Vagina (tissue), 2 donors: ENCODE measurements around the gene ZFHX3. TPM values are rescaled to one million over a fixed set of nuclear protein-coding genes. Genes with fewer than 3 reads are reported as not detected.

ENCODE experiments used
- DNase-seq, 2 donors: peaks; one replicate each; pipeline ENCODE4 v3.0.0-alpha.2; 2017; ENCODE audit errors: extremely low spot score in 2 of 2
- H3K27ac ChIP-seq: fragments of 200-600 bp; sonication (generic); one replicate; pipeline ENCODE4 v1.5.1; 2019
- H3K27me3 ChIP-seq: fragments of 200-600 bp; sonication (generic); one replicate; pipeline ENCODE4 v1.5.1; 2019
- H3K36me3 ChIP-seq, 2 donors: fragments of 200-600 bp; sonication (generic); one replicate each; pipeline ENCODE4 v1.5.1; 2017 to 2019
- H3K4me1 ChIP-seq: fragments of 200-600 bp; sonication (generic); one replicate; pipeline ENCODE4 v1.5.1; 2019
- H3K4me3 ChIP-seq, 2 donors: fragments of 200-600 bp; sonication (generic); 1 replicate in 1 of 2; 2 replicates in 1 of 2; pipeline ENCODE4 v1.5.1; 2016 to 2019
- H3K9me3 ChIP-seq: fragments of 200-600 bp; sonication (generic); one replicate; pipeline ENCODE4 v1.5.1; 2019
- POLR2A ChIP-seq, 2 donors: fragments of 450-650 bp; IDR thresholded peaks; one replicate each; pipeline ENCODE4 v1.6.1; 2017; ENCODE audit warnings: antibody characterized with exemption in 2 of 2, mild to moderate bottlenecking in 2 of 2, moderate library complexity in 2 of 2
- POLR2AphosphoS5 ChIP-seq, 2 donors: sonication (generic); formaldehyde crosslinking; IDR thresholded peaks; one replicate each; pipeline ENCODE4 v1.9.0; 2017; ENCODE audit warnings: antibody characterized with exemption in 2 of 2, mild to moderate bottlenecking in 2 of 2, low read depth in 1 of 2; ENCODE audit not compliant: insufficient read depth in 1 of 2
- intact Hi-C: fragments of 100-400 bp; cut with DNase I; formaldehyde crosslinking; loops from one replicate; pipeline ENCODE4 v1.15.1; 2023
- total RNA-seq: library from RNA; depleted of rRNA; stranded (reverse); fragments of >200 nt; gene quantifications from one replicate; pipeline ENCODE4 v1.2.3, GENCODE V29; 2016
- TF ChIP-seq, protein P1 (sequence below), 3 experiments: fragments of 450-650 bp in 2 of 3; fragments of 200-600 bp in 1 of 3; sonication (generic) in 1 of 3; IDR thresholded peaks; one replicate each; pipeline ENCODE4 v1.5.1; 2017 to 2019; ENCODE audit warnings: antibody characterized with exemption in 3 of 3, mild to moderate bottlenecking in 2 of 3, moderate library complexity in 2 of 3

Gene ZFHX3
- total RNA-seq, 1 donor from 2014 or later = 28.0 TPM

DNA sequence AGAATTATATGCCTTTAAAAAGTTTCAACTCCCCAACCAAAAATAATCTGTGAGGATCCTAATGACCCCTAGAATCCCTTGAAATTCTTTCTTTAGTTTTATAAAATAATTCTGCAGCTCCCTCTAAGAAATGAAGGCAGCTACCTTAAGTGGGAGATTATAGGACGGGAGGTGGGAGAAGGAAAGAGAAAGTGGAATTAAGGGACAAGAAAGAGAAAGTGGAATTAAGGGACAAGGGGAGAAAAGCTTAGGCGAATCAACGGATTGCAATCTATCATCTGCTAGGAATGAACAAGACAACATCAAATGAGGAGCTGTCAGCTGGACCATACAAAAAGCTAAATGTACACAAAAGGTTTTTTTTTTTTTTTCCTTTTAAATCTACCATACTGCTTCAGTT is 262.0 kb downstream of the ZFHX3 start:
- no peak for TF ChIP-seq POLR2A (IDR thresholded peaks at IDR 0.05)
- TF ChIP-seq POLR2AphosphoS5 (IDR thresholded peaks at IDR 0.05; ENCODE audit: insufficient read depth in 1 of 2, low read depth in 1 of 2) = no peak
- TF ChIP-seq, protein P1, sequence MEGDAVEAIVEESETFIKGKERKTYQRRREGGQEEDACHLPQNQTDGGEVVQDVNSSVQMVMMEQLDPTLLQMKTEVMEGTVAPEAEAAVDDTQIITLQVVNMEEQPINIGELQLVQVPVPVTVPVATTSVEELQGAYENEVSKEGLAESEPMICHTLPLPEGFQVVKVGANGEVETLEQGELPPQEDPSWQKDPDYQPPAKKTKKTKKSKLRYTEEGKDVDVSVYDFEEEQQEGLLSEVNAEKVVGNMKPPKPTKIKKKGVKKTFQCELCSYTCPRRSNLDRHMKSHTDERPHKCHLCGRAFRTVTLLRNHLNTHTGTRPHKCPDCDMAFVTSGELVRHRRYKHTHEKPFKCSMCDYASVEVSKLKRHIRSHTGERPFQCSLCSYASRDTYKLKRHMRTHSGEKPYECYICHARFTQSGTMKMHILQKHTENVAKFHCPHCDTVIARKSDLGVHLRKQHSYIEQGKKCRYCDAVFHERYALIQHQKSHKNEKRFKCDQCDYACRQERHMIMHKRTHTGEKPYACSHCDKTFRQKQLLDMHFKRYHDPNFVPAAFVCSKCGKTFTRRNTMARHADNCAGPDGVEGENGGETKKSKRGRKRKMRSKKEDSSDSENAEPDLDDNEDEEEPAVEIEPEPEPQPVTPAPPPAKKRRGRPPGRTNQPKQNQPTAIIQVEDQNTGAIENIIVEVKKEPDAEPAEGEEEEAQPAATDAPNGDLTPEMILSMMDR (IDR thresholded peaks at IDR 0.05) = no peak
- no peaks in the 10 kb centered on the region for H3K36me3 ChIP-seq
- peak overlapping the region in 1 of 2 donors; percentile 16 for H3K4me3 ChIP-seq
- H3K9me3 ChIP-seq = no peaks in the 10 kb centered on the region
- DNase-seq = no peak
- H3K27me3 ChIP-seq = no peaks in the 10 kb centered on the region
- no peak overlapping the region for H3K27ac ChIP-seq
- intact Hi-C loops = no loop called here
- H3K4me1 ChIP-seq = peaks cover 25% of the 10 kb centered on the region

GRCh38 chr16:72785171-72785570 is 262.8 kb downstream of the ZFHX3 start:
- H3K36me3 ChIP-seq = no peaks in the 10 kb centered on the region
- no peak overlapping the region for H3K4me3 ChIP-seq
- H3K9me3 ChIP-seq = no peaks in the 10 kb centered on the region
- H3K4me1 ChIP-seq = peaks cover 25% of the 10 kb centered on the region
- peak in 1 of 2 donors; percentile 13 for DNase-seq
- no peaks in the 10 kb centered on the region for H3K27me3 ChIP-seq
- intact Hi-C loops = no loop called here
- TF ChIP-seq POLR2A (IDR thresholded peaks at IDR 0.05) = no peak
- H3K27ac ChIP-seq = no peak overlapping the region

DNA sequence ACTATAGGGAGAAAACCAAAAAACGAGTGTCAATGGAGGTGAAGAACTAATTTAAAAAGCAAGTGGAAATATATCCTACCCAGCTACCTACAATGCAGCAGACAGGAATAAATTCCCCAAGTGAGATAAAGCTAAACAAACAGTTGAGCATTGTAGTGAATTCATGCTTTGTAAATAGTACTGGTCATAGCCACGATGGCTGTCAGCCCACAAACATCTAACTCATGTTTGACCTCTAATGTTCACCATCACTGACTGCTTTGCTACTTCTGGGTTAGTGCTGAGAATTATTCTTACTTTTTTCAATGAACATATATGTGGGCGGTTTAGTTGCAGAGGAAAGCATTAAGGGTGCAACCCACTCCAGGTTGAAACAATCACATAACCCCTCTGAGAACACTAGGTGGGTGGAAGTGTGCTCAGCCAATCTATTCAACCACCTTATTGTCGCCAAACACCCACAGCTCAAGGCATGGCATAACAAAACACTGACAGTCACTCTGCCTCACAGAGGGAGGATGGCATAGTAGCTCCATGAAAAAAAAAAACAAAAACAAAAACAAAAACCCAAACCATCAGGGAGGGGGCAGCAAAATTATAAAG is 264.1 kb downstream of the ZFHX3 start:
- TF ChIP-seq POLR2AphosphoS5 (IDR thresholded peaks at IDR 0.05; ENCODE audit: insufficient read depth in 1 of 2, low read depth in 1 of 2) (no peak), POLR2A (IDR thresholded peaks at IDR 0.05) (no peak)
- TF ChIP-seq, protein P1 (IDR thresholded peaks at IDR 0.05) = no peak
- no peak overlapping the region for H3K27ac ChIP-seq
- H3K27me3 ChIP-seq = no peaks in the 10 kb centered on the region
- peaks cover 16% of the 10 kb centered on the region for H3K4me1 ChIP-seq
- DNase-seq = no peak
- no peaks in the 10 kb centered on the region for H3K36me3 ChIP-seq
- H3K9me3 ChIP-seq = no peaks in the 10 kb centered on the region
- intact Hi-C loops = no loop called here
- no peak overlapping the region for H3K4me3 ChIP-seq

- TF ChIP-seq, protein P1 (IDR thresholded peaks at IDR 0.05) = no peak
- TF ChIP-seq POLR2A (IDR thresholded peaks at IDR 0.05) (no peak), POLR2AphosphoS5 (IDR thresholded peaks at IDR 0.05; ENCODE audit: insufficient read depth in 1 of 2, low read depth in 1 of 2) (no peak)
- H3K27me3 ChIP-seq = no peaks in the 10 kb centered on the region
- H3K4me3 ChIP-seq = no peak overlapping the region
Measured at GRCh38 chr16:72769876-72770275, 278.1 kb downstream of the ZFHX3 start.

GRCh38 chr16:72768591-72768990 is 279.3 kb downstream of the ZFHX3 start:
- Histone ChIP-seq H3K4me1 (no peaks in the 10 kb centered on the region), H3K4me3 (no peak overlapping the region), H3K27ac (no peak overlapping the region), H3K9me3 (no peaks in the 10 kb centered on the region), H3K36me3 (no peaks in the 10 kb centered on the region), H3K27me3 (no peaks in the 10 kb centered on the region)
- TF ChIP-seq POLR2A (IDR thresholded peaks at IDR 0.05) (no peak), POLR2AphosphoS5 (IDR thresholded peaks at IDR 0.05; ENCODE audit: insufficient read depth in 1 of 2, low read depth in 1 of 2) (no peak)
- TF ChIP-seq, protein P1 (IDR thresholded peaks at IDR 0.05) = no peak
- intact Hi-C loops = no loop called here
- no peak for DNase-seq

More at GRCh38 chr16:72769876-72770275, 278.1 kb downstream of the ZFHX3 start:
- intact Hi-C loops = no loop called here
- Histone ChIP-seq H3K4me1 (no peaks in the 10 kb centered on the region), H3K36me3 (no peaks in the 10 kb centered on the region), H3K27ac (no peak overlapping the region), H3K9me3 (no peaks in the 10 kb centered on the region)
- DNase-seq = no peak
